ENCODE measurements around the gene KIF4A. TPM values are rescaled to one million over a fixed set of nuclear protein-coding genes. Genes with fewer than 3 reads are reported as not detected.

Gene KIF4A
- total RNA-seq, 1 experiment from 2014 or later, result 40.3 TPM

- peak; percentile 18 to 26 (median 23); a peak in 4 of 6 replicates for TF ChIP-seq CTCF (IDR thresholded peaks at IDR 0.05 in 2 of 3, conservative IDR thresholded peaks at IDR 0.05 in 1 of 3; ENCODE audit: borderline replicate concordance in 1 of 3, insufficient read depth in 1 of 3, low read depth in 2 of 3, low read length in 2 of 3)
- peak; percentile 52 for TF ChIP-seq RAD21 (IDR thresholded peaks at IDR 0.05; ENCODE audit: low read depth)
- TF ChIP-seq EZH2phosphoT487 (IDR thresholded peaks at IDR 0.05; ENCODE audit: borderline replicate concordance), result no peak
- BruUV-seq (replicated peaks), result no TSS peak
- Histone ChIP-seq H3K9me2 (ENCODE audit: insufficient read depth) (no peaks in the 10 kb centered on the region), H3K4me3 (replicated peaks in 1 of 2; ENCODE audit: low read depth in 1 of 2, low read length in 2 of 2) (no peak within 1 kb of the TSS), H4K20me1 (ENCODE audit: insufficient read depth) (no peaks in the 10 kb centered on the region), H3K27me3 (ENCODE audit: insufficient read depth, low read length) (no peaks in the 10 kb centered on the region), H3K79me2 (ENCODE audit: insufficient read depth, low read length) (no peaks in the 10 kb centered on the region), H3K27ac (ENCODE audit: low read depth, low read length) (no peak within 1 kb of the TSS), H3K4me1 (ENCODE audit: control insufficient read depth in 1 of 2, insufficient read depth in 2 of 2, low read length in 2 of 2) (no peaks in the 10 kb centered on the region), H3K9ac (ENCODE audit: low read length) (no peak within 1 kb of the TSS), H2AFZ (ENCODE audit: low read depth, low read length, poor library complexity, severe bottlenecking) (no peak within 1 kb of the TSS), H3K4me2 (ENCODE audit: low read length) (no peak within 1 kb of the TSS), H3K9me3 (ENCODE audit: control insufficient read depth in 1 of 2, insufficient read depth in 1 of 2, low read depth in 1 of 2, low read length in 2 of 2) (no peaks in the 10 kb centered on the region), H3K36me3 (ENCODE audit: control insufficient read depth in 1 of 2, insufficient read depth in 2 of 2, low read length in 2 of 2) (no peaks in the 10 kb centered on the region; a peak in 1 of 4 replicates)
- POLR2A ChIA-PET, result no interaction called here
- ATAC-seq, result peak; percentile 90
- CTCF ChIA-PET, result interaction anchor here (1.0 to 2.3 kb wide), 3 partner anchors 9 to 242 kb away, joined by 3 to 15 read pairs (median 8); no protein-coding TSS in a partner anchor
- DNase-seq (ENCODE audit: low read depth, low spot score), result no peak
- RAD21 ChIA-PET (ENCODE audit: low non-redundant PET in 1 of 2, low total read pairs in 2 of 2, uncharacterized antibody in 2 of 2, unreplicated experiment in 2 of 2), result interaction anchor here in 1 of 2 experiments (1.1 to 2.0 kb wide), 2 partner anchors 242 to 243 kb away, joined by 3 to 6 read pairs; no protein-coding TSS in a partner anchor
- intact Hi-C loops (cut with micrococcal nuclease), result loop anchor here (10.0 kb wide), 1 partner anchor 242 kb away; no protein-coding TSS in a partner anchor
Observed at GRCh38 chrX:70422851-70423341, 133.0 kb downstream of the KIF4A start, which contains the start of gene GDPD2. TSS of gene GDPD2 (plus strand) at chrX:70423314. CDS start at chrX:70424985, 1,671 bp downstream.

- no peak overlapping the region for H3K9ac ChIP-seq (ENCODE audit: low read length)
- H2AFZ ChIP-seq (ENCODE audit: low read depth, low read length, poor library complexity, severe bottlenecking), result no peak overlapping the region
- H3K27ac ChIP-seq (ENCODE audit: low read depth, low read length), result no peak overlapping the region
- H3K27me3 ChIP-seq (ENCODE audit: insufficient read depth, low read length), result no peaks in the 10 kb centered on the region
- no peaks in the 10 kb centered on the region for H3K4me1 ChIP-seq (ENCODE audit: control insufficient read depth in 1 of 2, insufficient read depth in 2 of 2, low read length in 2 of 2)
- H4K20me1 ChIP-seq (ENCODE audit: insufficient read depth), result no peaks in the 10 kb centered on the region
- no peak for ATAC-seq
- no TSS peak for BruUV-seq (replicated peaks)
- H3K4me2 ChIP-seq (ENCODE audit: low read length), result no peak overlapping the region
- no peak overlapping the region for H3K4me3 ChIP-seq (replicated peaks in 1 of 2; ENCODE audit: low read depth in 1 of 2, low read length in 2 of 2)
- POLR2A ChIA-PET, result no interaction called here
- H3K79me2 ChIP-seq (ENCODE audit: insufficient read depth, low read length), result no peaks in the 10 kb centered on the region
- intact Hi-C loops (cut with micrococcal nuclease), result loop anchor here (10.0 kb wide), 1 partner anchor 241 kb away; no protein-coding TSS in a partner anchor
- H3K36me3 ChIP-seq (ENCODE audit: control insufficient read depth in 1 of 2, insufficient read depth in 2 of 2, low read length in 2 of 2), result no peaks in the 10 kb centered on the region; a peak in 1 of 4 replicates
- H3K9me3 ChIP-seq (ENCODE audit: control insufficient read depth in 1 of 2, insufficient read depth in 1 of 2, low read depth in 1 of 2, low read length in 2 of 2), result no peaks in the 10 kb centered on the region
- no peak for DNase-seq (ENCODE audit: low read depth, low spot score)
- CTCF ChIA-PET, result interaction anchor here (1.9 to 2.3 kb wide), 2 partner anchors 10 to 241 kb away, joined by 8 to 15 read pairs; no protein-coding TSS in a partner anchor
- RAD21 ChIA-PET (ENCODE audit: low non-redundant PET in 1 of 2, low total read pairs in 2 of 2, uncharacterized antibody in 2 of 2, unreplicated experiment in 2 of 2), result interaction anchor here in 1 of 2 experiments (2.0 kb wide), 1 partner anchor 241 kb away, joined by 6 read pairs; no protein-coding TSS in a partner anchor
- no peaks in the 10 kb centered on the region for H3K9me2 ChIP-seq (ENCODE audit: insufficient read depth)
- TF ChIP-seq SP1 (IDR thresholded peaks at IDR 0.05; ENCODE audit: low read depth), result no peak
- TF ChIP-seq POLR2AphosphoS5 (IDR thresholded peaks at IDR 0.05; ENCODE audit: low read depth, low read length), result no peak
- no peak for TF ChIP-seq ZBTB33 (IDR thresholded peaks at IDR 0.05; ENCODE audit: extremely low read depth, insufficient replicate concordance, low read length)
- TF ChIP-seq EGR1 (IDR thresholded peaks at IDR 0.05; ENCODE audit: low read depth), result no peak
- TF ChIP-seq YY1 (IDR thresholded peaks at IDR 0.05; ENCODE audit: extremely low read depth, insufficient replicate concordance, low read depth, low read length), result no peak
- no peak for TF ChIP-seq ATF3 (IDR thresholded peaks at IDR 0.05)
- TF ChIP-seq SIN3A (IDR thresholded peaks at IDR 0.05; ENCODE audit: low read depth), result no peak
- TF ChIP-seq EZH2phosphoT487 (IDR thresholded peaks at IDR 0.05; ENCODE audit: borderline replicate concordance), result no peak
- TF ChIP-seq POLR2A (IDR thresholded peaks at IDR 0.05; ENCODE audit: borderline replicate concordance, extremely low read depth, insufficient read depth, insufficient read length), result no peak
Observed at GRCh38 chrX:70423936-70424675, 134.2 kb downstream of the KIF4A start.

Data from HCT116 (cell line).